Mesothelial cell of epicardium (in vitro differentiated cells): ENCODE results near the gene FKBP7. TPM values are rescaled to one million over a fixed set of nuclear protein-coding genes. Genes with fewer than 3 reads are reported as not detected.

ENCODE experiments used
- DNase-seq, 2 experiments: peaks; one replicate each; pipeline ENCODE4 v3.0.0; 2021; ENCODE audit warnings: low spot score in 2 of 2; ENCODE audit not compliant: unreplicated experiment in 2 of 2
- H3K27ac Mint-ChIP-seq: 2 replicates; pipeline ENCODE4 v1.8.0; 2021; ENCODE audit warnings: mixed read lengths
- H3K27me3 Mint-ChIP-seq: 2 replicates; pipeline ENCODE4 v1.8.0; 2021; ENCODE audit warnings: low read depth, mixed read lengths
- H3K36me3 Mint-ChIP-seq: 2 replicates; pipeline ENCODE4 v1.8.0; 2021; ENCODE audit warnings: mixed read lengths
- H3K4me1 Mint-ChIP-seq: 2 replicates; pipeline ENCODE4 v1.8.0; 2021; ENCODE audit warnings: mixed read lengths
- H3K4me3 Mint-ChIP-seq: 2 replicates; pipeline ENCODE4 v1.8.0; 2021; ENCODE audit warnings: mild to moderate bottlenecking, moderate library complexity, mixed read lengths
- H3K9me3 Mint-ChIP-seq: 2 replicates; pipeline ENCODE4 v1.8.0; 2021; ENCODE audit warnings: mixed read lengths
- total RNA-seq: library from RNA; stranded (reverse); gene quantifications from 3 replicates; pipeline ENCODE4 v1.2.1, GENCODE V29; 2021
- TF ChIP-seq, protein P1 (sequence below): fragments of 200-600 bp; sonication (generic); IDR thresholded peaks from one replicate; pipeline ENCODE4 v1.5.0; 2021; ENCODE audit warnings: antibody characterized with exemption; ENCODE audit not compliant: unreplicated experiment

Gene FKBP7
- total RNA-seq, 1 donor from 2014 or later, result 49.7 TPM

GRCh38 chr2:178485356-178485755, 7.0 kb upstream of the FKBP7 start:
- H3K4me1 Mint-ChIP-seq, result peaks cover 35% of the 10 kb centered on the region
- peaks cover 5% of the 10 kb centered on the region for H3K9me3 Mint-ChIP-seq
- TF ChIP-seq, protein P1, sequence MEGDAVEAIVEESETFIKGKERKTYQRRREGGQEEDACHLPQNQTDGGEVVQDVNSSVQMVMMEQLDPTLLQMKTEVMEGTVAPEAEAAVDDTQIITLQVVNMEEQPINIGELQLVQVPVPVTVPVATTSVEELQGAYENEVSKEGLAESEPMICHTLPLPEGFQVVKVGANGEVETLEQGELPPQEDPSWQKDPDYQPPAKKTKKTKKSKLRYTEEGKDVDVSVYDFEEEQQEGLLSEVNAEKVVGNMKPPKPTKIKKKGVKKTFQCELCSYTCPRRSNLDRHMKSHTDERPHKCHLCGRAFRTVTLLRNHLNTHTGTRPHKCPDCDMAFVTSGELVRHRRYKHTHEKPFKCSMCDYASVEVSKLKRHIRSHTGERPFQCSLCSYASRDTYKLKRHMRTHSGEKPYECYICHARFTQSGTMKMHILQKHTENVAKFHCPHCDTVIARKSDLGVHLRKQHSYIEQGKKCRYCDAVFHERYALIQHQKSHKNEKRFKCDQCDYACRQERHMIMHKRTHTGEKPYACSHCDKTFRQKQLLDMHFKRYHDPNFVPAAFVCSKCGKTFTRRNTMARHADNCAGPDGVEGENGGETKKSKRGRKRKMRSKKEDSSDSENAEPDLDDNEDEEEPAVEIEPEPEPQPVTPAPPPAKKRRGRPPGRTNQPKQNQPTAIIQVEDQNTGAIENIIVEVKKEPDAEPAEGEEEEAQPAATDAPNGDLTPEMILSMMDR, result no peak
- H3K27me3 Mint-ChIP-seq, result no peaks in the 10 kb centered on the region
- peaks cover 29% of the 10 kb centered on the region for H3K36me3 Mint-ChIP-seq
- no peak overlapping the region for H3K27ac Mint-ChIP-seq
- no peak overlapping the region for H3K4me3 Mint-ChIP-seq
- no peak for DNase-seq

DNA sequence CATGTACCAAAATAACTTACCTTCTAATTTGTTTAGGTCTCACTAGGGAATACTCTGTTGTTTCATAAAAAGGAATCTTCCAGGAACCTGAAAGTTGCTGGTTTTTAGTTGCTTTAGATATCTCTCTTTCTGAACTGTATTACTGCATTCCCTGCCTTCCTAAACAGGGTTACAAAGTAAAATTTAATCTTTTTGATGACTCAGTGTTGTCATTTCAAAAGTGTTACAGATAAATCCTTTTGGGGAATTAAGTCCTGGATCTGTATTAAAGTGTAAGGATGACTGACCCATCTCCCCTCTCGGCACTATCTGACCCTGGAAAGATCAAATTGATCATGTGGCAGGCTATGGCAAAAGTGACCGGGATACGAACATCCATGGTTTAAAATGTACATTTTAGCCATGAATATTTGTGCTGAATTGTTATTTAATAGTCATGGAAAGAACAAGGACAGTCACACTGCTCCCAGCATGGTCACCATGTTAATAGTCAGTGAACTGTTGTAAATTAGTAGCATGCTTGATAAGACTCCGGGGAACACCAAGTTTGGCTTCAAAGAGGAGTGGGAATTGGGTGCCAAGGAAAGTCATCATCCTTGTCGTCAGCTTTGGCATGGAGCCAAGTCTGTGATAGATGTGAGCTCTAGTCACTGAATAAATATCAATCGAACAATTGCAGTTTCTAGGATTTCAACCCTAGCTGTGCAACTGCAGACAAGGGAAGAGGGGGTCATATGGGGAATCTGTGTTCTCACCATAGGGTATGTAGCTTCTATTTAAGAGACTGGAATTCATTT, 6.0 kb upstream of the FKBP7 start:
- Mint-ChIP-seq H3K4me1 (peaks cover 35% of the 10 kb centered on the region), H3K9me3 (peaks cover 5% of the 10 kb centered on the region), H3K27ac (peak overlapping the region; percentile 75), H3K36me3 (peaks cover 23% of the 10 kb centered on the region), H3K27me3 (no peaks in the 10 kb centered on the region), H3K4me3 (no peak overlapping the region)
- TF ChIP-seq, protein P1, result no peak
- no peak for DNase-seq

- Mint-ChIP-seq H3K9me3 (peaks cover 5% of the 10 kb centered on the region), H3K4me1 (peaks cover 45% of the 10 kb centered on the region), H3K27ac (no peak overlapping the region), H3K27me3 (no peaks in the 10 kb centered on the region), H3K36me3 (peaks cover 14% of the 10 kb centered on the region), H3K4me3 (peak overlapping the region; percentile 94)
- TF ChIP-seq, protein P1, result no peak
- DNase-seq, result no peak
Observed at GRCh38 chr2:178482437-178482836, 4.0 kb upstream of the FKBP7 start.

DNA sequence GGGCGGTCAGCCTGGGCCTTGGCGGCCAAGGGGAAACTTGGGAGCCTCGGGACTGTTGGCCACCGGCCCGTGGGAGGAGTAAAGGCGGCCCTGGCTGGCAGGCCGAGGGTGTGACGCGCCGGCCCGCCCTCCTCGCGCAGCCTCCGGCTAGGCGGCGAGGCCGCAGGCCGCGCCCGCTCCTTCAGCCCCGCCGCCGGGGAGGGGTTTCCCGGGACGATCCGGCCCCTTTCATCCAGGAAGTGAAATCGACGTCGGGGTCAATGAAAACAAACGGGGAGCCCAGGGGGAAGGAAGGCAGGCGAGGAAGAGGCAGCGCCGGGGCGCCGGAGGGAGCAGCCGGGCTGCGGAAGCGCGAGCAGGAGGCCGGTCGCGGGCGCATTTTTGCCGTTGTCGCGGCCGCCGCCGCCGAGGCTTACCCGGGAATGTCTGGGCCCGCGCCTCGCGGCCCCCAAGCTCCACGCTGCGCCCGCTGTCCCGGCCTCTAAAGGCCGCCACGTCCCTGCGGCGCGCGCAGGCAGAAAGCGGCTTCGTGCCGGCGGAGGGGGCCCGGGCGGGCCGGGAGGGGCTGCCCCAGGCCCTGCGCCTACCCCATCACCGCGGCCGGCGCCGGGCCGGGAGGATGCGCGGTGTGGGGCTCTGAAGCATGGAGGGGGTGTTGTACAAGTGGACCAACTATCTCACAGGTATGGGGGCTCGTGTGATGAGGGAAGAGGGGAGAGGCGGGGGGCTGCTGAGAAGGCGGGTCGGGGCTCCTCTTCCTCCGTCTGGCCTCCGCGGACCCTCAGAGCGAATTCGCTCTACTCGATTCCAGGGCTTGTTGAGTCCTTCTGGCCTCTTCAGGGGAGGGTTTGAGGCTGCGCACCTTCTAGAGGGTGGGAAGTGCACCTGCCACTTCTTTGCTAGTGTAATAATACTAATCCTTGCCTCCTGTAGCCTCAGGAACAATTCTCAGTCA, 2.1 kb upstream of the FKBP7 start, which contains the start of gene PLEKHA3:
Gene PLEKHA3 (plus strand): TSS at position 231 of the 955 bp plus-strand sequence. CDS start 413 bp downstream, at position 644.
- peak; percentile 73 to 84 for DNase-seq
- Mint-ChIP-seq H3K36me3 (peaks cover 1% of the 10 kb centered on the region), H3K4me3 (peak within 1 kb of the TSS; percentile 94), H3K9me3 (no peaks in the 10 kb centered on the region), H3K27ac (peak within 1 kb of the TSS; percentile 99), H3K4me1 (peaks cover 49% of the 10 kb centered on the region), H3K27me3 (no peaks in the 10 kb centered on the region)
- TF ChIP-seq, protein P1, result no peak

DNA sequence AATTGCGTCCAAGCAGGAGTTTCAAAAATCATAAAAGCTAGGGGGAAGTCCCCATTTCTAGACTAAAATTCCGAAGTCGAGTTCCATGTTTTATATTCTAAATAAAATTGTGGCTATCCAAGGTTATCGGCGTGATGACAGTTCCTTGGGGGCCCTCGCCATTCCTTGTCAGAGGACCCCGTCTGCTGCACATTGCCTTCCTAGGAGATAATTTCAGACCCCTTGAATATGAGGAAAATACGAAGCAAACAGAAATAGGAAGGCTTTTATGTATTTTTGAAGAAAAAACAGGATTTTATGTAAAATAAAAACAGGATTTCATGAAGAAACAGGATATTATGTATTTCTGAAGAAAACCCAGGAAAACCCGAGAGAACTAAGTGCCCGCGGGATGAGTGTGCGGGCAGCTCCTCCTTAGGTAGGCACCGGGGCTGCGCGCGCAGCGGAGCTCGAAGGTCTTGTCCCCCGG, 1.4 kb upstream of the FKBP7 start:
- H3K27ac Mint-ChIP-seq, result peak overlapping the region; percentile 99
- H3K4me1 Mint-ChIP-seq, result peaks cover 47% of the 10 kb centered on the region
- H3K36me3 Mint-ChIP-seq, result no peaks in the 10 kb centered on the region
- no peaks in the 10 kb centered on the region for H3K27me3 Mint-ChIP-seq
- no peak for DNase-seq
- no peaks in the 10 kb centered on the region for H3K9me3 Mint-ChIP-seq
- peak overlapping the region; percentile 94 for H3K4me3 Mint-ChIP-seq
- TF ChIP-seq, protein P1, result no peak
